ENCODE data around the gene ZWILCH.
A peak's percentile ranks its signal among the peaks of the same experiment; 100 is the strongest.

The ZWILCH gene

GRCh38 chr15:66477011-66477410, 28.1 kb upstream of the ZWILCH start:
- H3K36me3 Mint-ChIP-seq (ENCODE audit: low read depth), result peaks cover 70% of the 10 kb centered on the region
- no peaks in the 10 kb centered on the region for H3K27me3 Mint-ChIP-seq
- peaks cover 29% of the 10 kb centered on the region for H3K4me1 Mint-ChIP-seq (ENCODE audit: low read depth)
- no peak overlapping the region for H3K27ac Mint-ChIP-seq
- no peaks in the 10 kb centered on the region for H3K9me3 Mint-ChIP-seq
- H3K4me3 Mint-ChIP-seq, result no peak overlapping the region
- intact Hi-C loops (cut with micrococcal nuclease), result no loop called here

GRCh38 chr15:66480267-66480666, 24.9 kb upstream of the ZWILCH start:
- peaks cover 77% of the 10 kb centered on the region for H3K36me3 Mint-ChIP-seq (ENCODE audit: low read depth)
- H3K27ac Mint-ChIP-seq, result no peak overlapping the region
- H3K27me3 Mint-ChIP-seq, result no peaks in the 10 kb centered on the region
- H3K4me1 Mint-ChIP-seq (ENCODE audit: low read depth), result peaks cover 41% of the 10 kb centered on the region
- no peaks in the 10 kb centered on the region for H3K9me3 Mint-ChIP-seq
- intact Hi-C loops (cut with micrococcal nuclease), result no loop called here
- no peak overlapping the region for H3K4me3 Mint-ChIP-seq

- H3K27me3 Mint-ChIP-seq, result no peaks in the 10 kb centered on the region
- intact Hi-C loops (cut with micrococcal nuclease), result no loop called here
- peaks cover 82% of the 10 kb centered on the region for H3K36me3 Mint-ChIP-seq (ENCODE audit: low read depth)
- H3K4me1 Mint-ChIP-seq (ENCODE audit: low read depth), result peaks cover 33% of the 10 kb centered on the region
- no peak overlapping the region for H3K4me3 Mint-ChIP-seq
- no peaks in the 10 kb centered on the region for H3K9me3 Mint-ChIP-seq
- H3K27ac Mint-ChIP-seq, result no peak overlapping the region
Observed at GRCh38 chr15:66481107-66481856, 23.8 kb upstream of the ZWILCH start.

- Mint-ChIP-seq H3K9me3 (no peaks in the 10 kb centered on the region), H3K4me3 (no peak overlapping the region), H3K27ac (peak overlapping the region; percentile 1), H3K27me3 (no peaks in the 10 kb centered on the region), H3K4me1 (ENCODE audit: low read depth) (peaks cover 29% of the 10 kb centered on the region), H3K36me3 (ENCODE audit: low read depth) (peaks cover 88% of the 10 kb centered on the region)
- intact Hi-C loops (cut with micrococcal nuclease), result no loop called here
Observed at GRCh38 chr15:66482539-66482938, 22.6 kb upstream of the ZWILCH start.

- peaks cover 90% of the 10 kb centered on the region for H3K36me3 Mint-ChIP-seq (ENCODE audit: low read depth)
- H3K4me3 Mint-ChIP-seq, result no peak overlapping the region
- H3K27me3 Mint-ChIP-seq, result no peaks in the 10 kb centered on the region
- intact Hi-C loops (cut with micrococcal nuclease), result no loop called here
- H3K4me1 Mint-ChIP-seq (ENCODE audit: low read depth), result peaks cover 29% of the 10 kb centered on the region
- H3K9me3 Mint-ChIP-seq, result no peaks in the 10 kb centered on the region
- no peak overlapping the region for H3K27ac Mint-ChIP-seq
Observed at GRCh38 chr15:66483131-66483566, 22.0 kb upstream of the ZWILCH start.

GRCh38 chr15:66484539-66485112, 20.5 kb upstream of the ZWILCH start:
- Mint-ChIP-seq H3K9me3 (no peaks in the 10 kb centered on the region), H3K4me3 (no peak overlapping the region), H3K4me1 (ENCODE audit: low read depth) (peaks cover 29% of the 10 kb centered on the region), H3K36me3 (ENCODE audit: low read depth) (peaks cover 94% of the 10 kb centered on the region), H3K27me3 (no peaks in the 10 kb centered on the region), H3K27ac (no peak overlapping the region)
- intact Hi-C loops (cut with micrococcal nuclease), result no loop called here

GRCh38 chr15:66486887-66487286, 18.2 kb upstream of the ZWILCH start:
- Mint-ChIP-seq H3K27ac (no peak overlapping the region), H3K27me3 (no peaks in the 10 kb centered on the region), H3K4me1 (ENCODE audit: low read depth) (peaks cover 16% of the 10 kb centered on the region), H3K9me3 (no peaks in the 10 kb centered on the region), H3K36me3 (ENCODE audit: low read depth) (peaks cover 99% of the 10 kb centered on the region), H3K4me3 (no peak overlapping the region)
- intact Hi-C loops (cut with micrococcal nuclease), result no loop called here

GRCh38 chr15:66488525-66488924, 16.6 kb upstream of the ZWILCH start:
- H3K9me3 Mint-ChIP-seq, result no peaks in the 10 kb centered on the region
- H3K36me3 Mint-ChIP-seq (ENCODE audit: low read depth), result peaks cover 97% of the 10 kb centered on the region
- H3K27ac Mint-ChIP-seq, result no peak overlapping the region
- no peak overlapping the region for H3K4me3 Mint-ChIP-seq
- intact Hi-C loops (cut with micrococcal nuclease), result no loop called here
- no peaks in the 10 kb centered on the region for H3K27me3 Mint-ChIP-seq
- H3K4me1 Mint-ChIP-seq (ENCODE audit: low read depth), result no peaks in the 10 kb centered on the region

- Mint-ChIP-seq H3K27ac (no peak overlapping the region), H3K27me3 (no peaks in the 10 kb centered on the region), H3K9me3 (no peaks in the 10 kb centered on the region), H3K4me1 (ENCODE audit: low read depth) (peaks cover 4% of the 10 kb centered on the region), H3K4me3 (no peak overlapping the region), H3K36me3 (ENCODE audit: low read depth) (peaks cover 97% of the 10 kb centered on the region)
- intact Hi-C loops (cut with micrococcal nuclease), result no loop called here
Observed at GRCh38 chr15:66489179-66489791, 15.8 kb upstream of the ZWILCH start.

- H3K36me3 Mint-ChIP-seq (ENCODE audit: low read depth), result peaks cover 87% of the 10 kb centered on the region
- H3K4me1 Mint-ChIP-seq (ENCODE audit: low read depth), result peaks cover 22% of the 10 kb centered on the region
- H3K27ac Mint-ChIP-seq, result no peak overlapping the region
- no peak overlapping the region for H3K4me3 Mint-ChIP-seq
- intact Hi-C loops (cut with micrococcal nuclease), result no loop called here
- no peaks in the 10 kb centered on the region for H3K9me3 Mint-ChIP-seq
- no peaks in the 10 kb centered on the region for H3K27me3 Mint-ChIP-seq
Observed at GRCh38 chr15:66491846-66492245, 13.3 kb upstream of the ZWILCH start.

GRCh38 chr15:66494262-66494661, 10.9 kb upstream of the ZWILCH start:
- peaks cover 87% of the 10 kb centered on the region for H3K36me3 Mint-ChIP-seq (ENCODE audit: low read depth)
- H3K9me3 Mint-ChIP-seq, result no peaks in the 10 kb centered on the region
- H3K27me3 Mint-ChIP-seq, result no peaks in the 10 kb centered on the region
- intact Hi-C loops (cut with micrococcal nuclease), result no loop called here
- peaks cover 32% of the 10 kb centered on the region for H3K4me1 Mint-ChIP-seq (ENCODE audit: low read depth)
- H3K27ac Mint-ChIP-seq, result peak overlapping the region; percentile 45
- no peak overlapping the region for H3K4me3 Mint-ChIP-seq

GRCh38 chr15:66496951-66497501, 8.1 kb upstream of the ZWILCH start:
- intact Hi-C loops (cut with micrococcal nuclease), result loop anchor here (1.0 to 5.0 kb wide), 4 partner anchors 8 to 205 kb away; partner anchors contain the start of genes DIS3L, MAP2K1, TIPIN and ZWILCH
- peaks cover 46% of the 10 kb centered on the region for H3K4me1 Mint-ChIP-seq (ENCODE audit: low read depth)
- H3K27ac Mint-ChIP-seq, result peak overlapping the region; percentile 98
- peak overlapping the region; percentile 90 for H3K4me3 Mint-ChIP-seq
- no peaks in the 10 kb centered on the region for H3K9me3 Mint-ChIP-seq
- H3K36me3 Mint-ChIP-seq (ENCODE audit: low read depth), result peaks cover 88% of the 10 kb centered on the region
- H3K27me3 Mint-ChIP-seq, result no peaks in the 10 kb centered on the region

- H3K27ac Mint-ChIP-seq, result peak within 1 kb of the TSS; percentile 98
- H3K36me3 Mint-ChIP-seq (ENCODE audit: low read depth), result peaks cover 90% of the 10 kb centered on the region
Observed at GRCh38 chr15:66497502-66498455, 7.3 kb upstream of the ZWILCH start, which contains the start of gene SNAPC5. Gene SNAPC5, minus strand, starts transcription at chr15:66497762. Its CDS starts 31 bp downstream, at chr15:66497731.

More at GRCh38 chr15:66497502-66498455, 7.3 kb upstream of the ZWILCH start, which contains the start of gene SNAPC5:
- Mint-ChIP-seq H3K9me3 (no peaks in the 10 kb centered on the region), H3K27me3 (no peaks in the 10 kb centered on the region), H3K4me3 (peak within 1 kb of the TSS; percentile 90), H3K4me1 (ENCODE audit: low read depth) (peaks cover 52% of the 10 kb centered on the region)
- intact Hi-C loops (cut with micrococcal nuclease), result loop anchor here (1.0 to 5.0 kb wide), 4 partner anchors 8 to 205 kb away; partner anchors contain the start of genes DIS3L, MAP2K1, TIPIN and ZWILCH
